KOPT-K1 (cell line): ENCODE data around the gene MCTP1.

Experiments used
- H3K27ac ChIP-seq: fragments of 200-600 bp; sonication (generic); 2 replicates; pipeline ENCODE4 v1.5.1; 2016; ENCODE audit warnings: antibody characterized with exemption, mild to moderate bottlenecking, low read depth, low read length; ENCODE audit not compliant: poor library complexity, severe bottlenecking
- H3K36me3 ChIP-seq: fragments of 200-600 bp; sonication (generic); 2 replicates; pipeline ENCODE4 v1.5.1; 2017; ENCODE audit warnings: antibody characterized with exemption, mild to moderate bottlenecking, low read length, moderate library complexity; ENCODE audit not compliant: insufficient read depth
- H3K9me3 ChIP-seq: fragments of 200-600 bp; sonication (generic); 2 replicates; pipeline ENCODE4 v1.5.1; 2017; ENCODE audit warnings: antibody characterized with exemption, low read length, mild to moderate bottlenecking; ENCODE audit not compliant: insufficient read depth, poor library complexity, severe bottlenecking

The MCTP1 gene

GRCh38 chr5:95093211-95093610, 191.7 kb downstream of the MCTP1 start:
- H3K27ac ChIP-seq: no peak overlapping the region
- H3K36me3 ChIP-seq: no peaks in the 10 kb centered on the region
- H3K9me3 ChIP-seq: no peaks in the 10 kb centered on the region

GRCh38 chr5:95090774-95091173, 194.1 kb downstream of the MCTP1 start:
- H3K9me3 ChIP-seq: no peaks in the 10 kb centered on the region
- H3K36me3 ChIP-seq: no peaks in the 10 kb centered on the region
- no peak overlapping the region for H3K27ac ChIP-seq

GRCh38 chr5:95087816-95088317, 197.0 kb downstream of the MCTP1 start:
- Histone ChIP-seq H3K27ac (no peak overlapping the region), H3K36me3 (no peaks in the 10 kb centered on the region), H3K9me3 (no peaks in the 10 kb centered on the region)

GRCh38 chr5:95086927-95087815, 197.7 kb downstream of the MCTP1 start:
- Histone ChIP-seq H3K36me3 (no peaks in the 10 kb centered on the region), H3K9me3 (no peaks in the 10 kb centered on the region), H3K27ac (no peak overlapping the region)

- H3K9me3 ChIP-seq: no peaks in the 10 kb centered on the region
- H3K36me3 ChIP-seq: no peaks in the 10 kb centered on the region
- no peak overlapping the region for H3K27ac ChIP-seq
These were observed 200.1 kb downstream of the MCTP1 start for GRCh38 chr5:95084757-95085156.

- Histone ChIP-seq H3K27ac (no peak overlapping the region), H3K36me3 (no peaks in the 10 kb centered on the region)
These were observed 201.3 kb downstream of the MCTP1 start for GRCh38 chr5:95083606-95084005.

GRCh38 chr5:95081982-95082381, 202.9 kb downstream of the MCTP1 start:
- no peaks in the 10 kb centered on the region for H3K36me3 ChIP-seq
- H3K27ac ChIP-seq: no peak overlapping the region
- H3K9me3 ChIP-seq: no peaks in the 10 kb centered on the region

More at GRCh38 chr5:95083606-95084005, 201.3 kb downstream of the MCTP1 start:
- no peaks in the 10 kb centered on the region for H3K9me3 ChIP-seq

GRCh38 chr5:95081500-95081960, 203.4 kb downstream of the MCTP1 start:
- Histone ChIP-seq H3K9me3 (no peaks in the 10 kb centered on the region), H3K27ac (no peak overlapping the region), H3K36me3 (no peaks in the 10 kb centered on the region)

GRCh38 chr5:95080441-95080840, 204.5 kb downstream of the MCTP1 start:
- Histone ChIP-seq H3K36me3 (no peaks in the 10 kb centered on the region), H3K27ac (no peak overlapping the region), H3K9me3 (no peaks in the 10 kb centered on the region)

GRCh38 chr5:95080030-95080429, 204.9 kb downstream of the MCTP1 start:
- H3K36me3 ChIP-seq: no peaks in the 10 kb centered on the region
- H3K27ac ChIP-seq: no peak overlapping the region
- H3K9me3 ChIP-seq: no peaks in the 10 kb centered on the region

GRCh38 chr5:95078868-95079267, 206.0 kb downstream of the MCTP1 start:
- Histone ChIP-seq H3K36me3 (no peaks in the 10 kb centered on the region), H3K9me3 (no peaks in the 10 kb centered on the region), H3K27ac (no peak overlapping the region)

GRCh38 chr5:95076395-95077185, 208.3 kb downstream of the MCTP1 start:
- no peak overlapping the region for H3K27ac ChIP-seq
- H3K9me3 ChIP-seq: no peaks in the 10 kb centered on the region
- H3K36me3 ChIP-seq: no peaks in the 10 kb centered on the region

- Histone ChIP-seq H3K27ac (no peak overlapping the region), H3K9me3 (no peaks in the 10 kb centered on the region), H3K36me3 (no peaks in the 10 kb centered on the region)
These were observed 209.8 kb downstream of the MCTP1 start for GRCh38 chr5:95075111-95075510.

GRCh38 chr5:95072281-95072680, 212.6 kb downstream of the MCTP1 start:
- no peak overlapping the region for H3K27ac ChIP-seq
- no peaks in the 10 kb centered on the region for H3K9me3 ChIP-seq
- H3K36me3 ChIP-seq: no peaks in the 10 kb centered on the region

- no peak overlapping the region for H3K27ac ChIP-seq
- H3K36me3 ChIP-seq: no peaks in the 10 kb centered on the region
- H3K9me3 ChIP-seq: no peaks in the 10 kb centered on the region
These were observed 214.0 kb downstream of the MCTP1 start for GRCh38 chr5:95070866-95071265.
